HFFc6 (cell line): ENCODE data around the gene PDE4D. TPM values are rescaled to one million over a fixed set of nuclear protein-coding genes. Genes with fewer than 3 reads are reported as not detected.

Source experiments
- DNase-seq: peaks from one replicate; pipeline ENCODE4 v3.0.0-alpha.2; 2018
- H3K27ac Mint-ChIP-seq: 2 replicates; pipeline ENCODE4 v1.8.0; 2020; ENCODE audit warnings: mild to moderate bottlenecking, mixed read lengths
- H3K27me3 Mint-ChIP-seq: 2 replicates; pipeline ENCODE4 v1.8.0; 2021; ENCODE audit warnings: mild to moderate bottlenecking, moderate library complexity, mixed read lengths; ENCODE audit not compliant: insufficient read depth
- H3K36me3 Mint-ChIP-seq: 2 replicates; pipeline ENCODE4 v1.8.0; 2021; ENCODE audit warnings: low read depth, mixed read lengths
- H3K4me1 Mint-ChIP-seq: 2 replicates; pipeline ENCODE4 v1.8.0; 2020; ENCODE audit warnings: low read depth, mixed read lengths
- H3K4me3 Mint-ChIP-seq: 2 replicates; pipeline ENCODE4 v1.8.0; 2020; ENCODE audit warnings: mild to moderate bottlenecking, moderate library complexity, mixed read lengths
- H3K9me3 Mint-ChIP-seq: 2 replicates; pipeline ENCODE4 v1.8.0; 2020; ENCODE audit warnings: mild to moderate bottlenecking, mixed read lengths
- total RNA-seq, 6 experiments: library from RNA; stranded (reverse); fragmentation: NEBNext Ultra II Directional; extraction: Animal tissue kit (Norgen Biotek cat#: 25700); gene quantifications; 2 replicates in 1 of 6; 3 replicates in 5 of 6; pipeline ENCODE4 v1.2.3, GENCODE V29; 2021
- TF ChIP-seq, protein P1 (sequence below): fragments of 200-600 bp; sonication (generic); IDR thresholded peaks from 2 replicates; pipeline ENCODE4 v1.5.0; 2021; ENCODE audit warnings: antibody characterized with exemption, mild to moderate bottlenecking

PDE4D gene
- total RNA-seq, 6 experiments from 2014 or later, result 1.8 to 7.3 (median 6.2) TPM

GRCh38 chr5:59125011-59125961 lies 768.2 kb downstream of the PDE4D start:
- Mint-ChIP-seq H3K27ac (no peak overlapping the region), H3K4me3 (no peak overlapping the region), H3K9me3 (no peaks in the 10 kb centered on the region), H3K27me3 (no peaks in the 10 kb centered on the region; the same call in 1 of the 2 replicates), H3K36me3 (no peaks in the 10 kb centered on the region), H3K4me1 (no peaks in the 10 kb centered on the region)
- TF ChIP-seq, protein P1, sequence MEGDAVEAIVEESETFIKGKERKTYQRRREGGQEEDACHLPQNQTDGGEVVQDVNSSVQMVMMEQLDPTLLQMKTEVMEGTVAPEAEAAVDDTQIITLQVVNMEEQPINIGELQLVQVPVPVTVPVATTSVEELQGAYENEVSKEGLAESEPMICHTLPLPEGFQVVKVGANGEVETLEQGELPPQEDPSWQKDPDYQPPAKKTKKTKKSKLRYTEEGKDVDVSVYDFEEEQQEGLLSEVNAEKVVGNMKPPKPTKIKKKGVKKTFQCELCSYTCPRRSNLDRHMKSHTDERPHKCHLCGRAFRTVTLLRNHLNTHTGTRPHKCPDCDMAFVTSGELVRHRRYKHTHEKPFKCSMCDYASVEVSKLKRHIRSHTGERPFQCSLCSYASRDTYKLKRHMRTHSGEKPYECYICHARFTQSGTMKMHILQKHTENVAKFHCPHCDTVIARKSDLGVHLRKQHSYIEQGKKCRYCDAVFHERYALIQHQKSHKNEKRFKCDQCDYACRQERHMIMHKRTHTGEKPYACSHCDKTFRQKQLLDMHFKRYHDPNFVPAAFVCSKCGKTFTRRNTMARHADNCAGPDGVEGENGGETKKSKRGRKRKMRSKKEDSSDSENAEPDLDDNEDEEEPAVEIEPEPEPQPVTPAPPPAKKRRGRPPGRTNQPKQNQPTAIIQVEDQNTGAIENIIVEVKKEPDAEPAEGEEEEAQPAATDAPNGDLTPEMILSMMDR, result no peak
- no peak for DNase-seq

DNA sequence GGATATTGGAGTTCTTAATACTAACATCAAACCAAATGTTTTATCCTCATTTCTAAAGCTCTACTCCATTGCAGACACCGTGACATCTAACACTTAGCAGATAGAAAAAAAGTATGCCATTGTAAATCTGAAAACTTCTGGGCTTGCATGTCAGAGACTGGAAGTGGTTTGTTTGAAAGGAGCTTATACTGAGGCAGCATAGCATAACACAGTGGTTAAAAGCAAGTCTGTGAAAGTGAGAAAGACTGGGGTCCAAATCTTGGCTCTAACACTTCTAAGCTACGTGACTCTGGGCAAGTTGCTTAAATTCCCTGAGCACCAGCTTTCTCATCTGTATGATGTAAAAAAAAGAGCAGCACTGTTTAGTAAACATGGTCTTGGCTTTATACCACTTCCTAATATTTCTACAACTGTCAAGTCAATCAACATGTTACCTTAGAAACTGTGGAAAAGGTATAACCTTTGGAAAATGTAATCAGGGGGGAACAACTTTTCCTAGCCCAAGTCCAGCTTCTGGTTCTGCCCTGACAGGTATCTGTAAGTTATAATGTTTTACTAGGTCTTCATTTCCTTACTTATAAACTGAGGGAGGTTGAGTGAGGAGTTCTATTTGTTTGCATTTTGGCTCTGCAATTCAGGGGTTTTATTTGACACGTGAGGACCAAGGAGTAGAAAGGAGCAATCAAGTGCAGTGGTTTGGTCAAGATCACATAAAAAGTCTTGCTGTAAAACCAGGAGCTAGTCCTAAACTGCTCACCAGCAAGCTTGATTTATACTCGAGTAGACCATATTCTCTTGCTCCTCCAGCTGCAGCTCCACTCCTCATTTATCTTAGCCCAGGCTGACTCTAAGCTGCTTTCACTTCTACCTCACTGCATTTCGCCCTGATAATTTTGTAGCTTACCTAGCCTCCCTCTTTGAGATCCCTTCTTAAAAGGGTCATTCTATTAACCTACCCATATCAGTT lies 769.6 kb downstream of the PDE4D start:
- no peak for DNase-seq
- Mint-ChIP-seq H3K27ac (no peak overlapping the region), H3K36me3 (no peaks in the 10 kb centered on the region)

GRCh38 chr5:59119480-59119879 lies 774.0 kb downstream of the PDE4D start:
- peaks cover 22% of the 10 kb centered on the region for H3K4me1 Mint-ChIP-seq
- H3K27ac Mint-ChIP-seq, result no peak overlapping the region
- no peak for DNase-seq
- no peak overlapping the region for H3K4me3 Mint-ChIP-seq
- H3K36me3 Mint-ChIP-seq, result no peaks in the 10 kb centered on the region
- H3K9me3 Mint-ChIP-seq, result no peaks in the 10 kb centered on the region
- no peaks in the 10 kb centered on the region; the same call in 1 of the 2 replicates for H3K27me3 Mint-ChIP-seq
- TF ChIP-seq, protein P1, result no peak

More for the DNA sequence above, 769.6 kb downstream of the PDE4D start:
- H3K4me1 Mint-ChIP-seq, result no peaks in the 10 kb centered on the region
- H3K4me3 Mint-ChIP-seq, result no peak overlapping the region
- TF ChIP-seq, protein P1, result no peak
- no peaks in the 10 kb centered on the region for H3K9me3 Mint-ChIP-seq
- no peaks in the 10 kb centered on the region; the same call in 1 of the 2 replicates for H3K27me3 Mint-ChIP-seq

DNA sequence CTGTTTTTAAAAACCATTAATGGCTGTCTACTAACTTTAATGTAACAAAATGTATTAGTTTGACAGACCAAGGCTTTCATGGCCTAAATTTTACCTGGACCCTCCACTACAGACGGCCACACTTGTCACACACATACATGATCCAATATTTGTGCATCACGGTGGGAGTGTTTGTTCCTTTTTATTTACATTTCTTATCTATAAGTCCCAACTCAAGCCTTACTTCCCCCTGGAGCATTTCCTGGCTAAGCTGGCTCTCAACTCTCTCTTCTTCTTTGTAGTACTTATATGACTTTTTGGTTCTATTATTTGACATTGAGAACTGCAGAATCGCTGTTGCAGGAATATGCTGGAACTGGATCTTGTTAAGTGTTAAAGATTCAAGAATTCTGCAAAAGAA lies 776.2 kb downstream of the PDE4D start:
- Mint-ChIP-seq H3K4me3 (no peak overlapping the region), H3K9me3 (no peaks in the 10 kb centered on the region), H3K36me3 (no peaks in the 10 kb centered on the region), H3K27ac (no peak overlapping the region), H3K4me1 (peaks cover 23% of the 10 kb centered on the region), H3K27me3 (peaks cover 1% of the 10 kb centered on the region)
- DNase-seq, result no peak
- TF ChIP-seq, protein P1, result no peak

DNA sequence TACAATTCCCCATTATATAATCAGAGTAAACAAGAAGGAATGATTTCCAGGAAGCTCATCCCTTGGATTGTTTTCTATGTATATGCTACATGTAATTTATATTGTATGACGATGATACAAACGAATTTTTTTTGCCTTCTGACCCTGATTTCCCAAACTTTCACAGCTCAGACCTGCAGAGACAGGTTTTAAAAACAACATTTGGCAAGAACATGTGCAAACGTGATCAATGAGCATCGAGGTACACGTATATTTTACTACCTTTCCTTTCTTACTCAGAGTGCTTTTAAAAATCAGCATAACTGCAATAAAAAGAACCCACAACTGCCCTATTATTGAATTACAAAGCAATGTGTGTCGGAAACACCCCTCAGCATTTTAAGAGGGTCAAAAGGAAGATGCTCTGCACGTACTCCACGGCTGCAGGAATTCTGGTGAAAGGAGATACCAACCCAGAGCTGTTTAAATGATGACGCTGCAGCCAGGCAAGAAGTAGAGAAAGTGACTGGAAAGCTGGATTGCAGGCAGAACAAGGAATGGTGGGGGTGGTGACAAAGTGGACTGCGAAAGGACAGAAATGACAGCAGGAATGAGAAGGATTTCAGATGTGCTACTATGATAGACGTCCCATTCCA lies 777.2 kb downstream of the PDE4D start:
- H3K36me3 Mint-ChIP-seq, result no peaks in the 10 kb centered on the region
- peaks cover 23% of the 10 kb centered on the region for H3K4me1 Mint-ChIP-seq
- H3K27me3 Mint-ChIP-seq, result peaks cover 1% of the 10 kb centered on the region
- H3K27ac Mint-ChIP-seq, result peak overlapping the region; percentile 19; the same call in 1 of the 2 replicates
- DNase-seq, result no peak
- TF ChIP-seq, protein P1, result no peak
- H3K4me3 Mint-ChIP-seq, result peak overlapping the region; percentile 42; the same call in 1 of the 2 replicates
- H3K9me3 Mint-ChIP-seq, result no peaks in the 10 kb centered on the region
